Kidney tubule cell (primary cell): ENCODE data around the gene ETV5.

Experiments
- DNase-seq: peaks from one replicate; pipeline ENCODE4 v3.0.0-alpha.2; 2018; ENCODE audit warnings: low spot score

Gene ETV5

DNA sequence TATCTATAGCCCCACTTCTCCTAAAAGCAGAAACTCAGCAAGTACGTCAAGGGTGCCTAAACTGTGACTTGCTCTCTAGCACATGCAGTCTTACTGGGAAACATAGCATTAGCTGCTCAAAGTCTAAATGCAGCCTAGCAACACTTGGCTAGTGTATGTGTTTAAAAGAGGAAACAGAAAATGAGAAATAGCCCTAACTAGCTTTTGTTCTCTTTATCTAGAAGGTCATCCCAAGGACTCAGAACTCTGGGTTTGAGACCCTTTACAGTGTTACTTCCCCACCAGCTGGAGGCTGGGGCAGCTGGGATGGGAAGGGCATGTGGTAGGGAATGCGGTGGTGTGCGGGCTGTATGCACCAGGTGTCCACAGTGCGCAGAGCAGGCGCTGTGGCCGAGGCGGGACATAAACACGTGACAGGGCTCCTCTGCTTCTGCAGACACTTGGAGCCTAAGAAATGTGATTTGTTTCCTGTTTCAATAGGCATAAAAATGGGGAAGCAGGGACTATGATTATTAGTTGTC is 13.3 kb downstream of the ETV5 start:
- DNase-seq, result no peak

DNA sequence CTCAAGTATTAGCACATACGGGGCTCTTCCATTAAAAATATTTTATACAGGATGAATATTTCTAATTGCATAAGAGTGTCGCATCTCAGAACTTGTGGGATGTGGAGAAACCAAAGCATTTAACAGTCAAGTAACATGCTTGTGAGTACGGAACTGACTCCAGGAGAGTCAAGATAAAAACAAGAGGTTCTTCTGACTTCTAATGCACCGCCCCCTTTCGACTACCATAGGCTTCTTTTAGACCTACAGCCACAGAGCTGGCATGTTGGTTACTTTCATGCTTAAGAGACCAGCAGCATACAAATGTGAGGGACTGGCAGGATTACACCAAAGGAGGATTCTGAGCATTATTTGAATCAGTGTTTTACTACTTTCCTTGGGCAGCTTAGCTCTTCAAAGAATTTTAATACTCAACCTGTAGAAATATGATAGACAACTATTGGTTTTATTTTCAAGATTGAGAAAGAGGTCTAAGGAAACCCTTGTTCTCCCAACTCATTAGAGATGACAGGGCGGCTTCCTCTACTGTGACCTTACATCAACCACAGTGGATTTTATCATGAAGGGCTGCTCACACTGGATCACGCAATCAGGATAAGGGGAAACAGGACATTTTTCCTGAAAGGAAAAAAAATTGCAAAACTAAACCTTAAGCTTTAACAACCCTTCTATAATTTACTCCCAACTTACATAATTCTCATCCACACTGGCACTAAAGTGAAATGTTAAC is 14.0 kb downstream of the ETV5 start:
- DNase-seq, result no peak

DNA sequence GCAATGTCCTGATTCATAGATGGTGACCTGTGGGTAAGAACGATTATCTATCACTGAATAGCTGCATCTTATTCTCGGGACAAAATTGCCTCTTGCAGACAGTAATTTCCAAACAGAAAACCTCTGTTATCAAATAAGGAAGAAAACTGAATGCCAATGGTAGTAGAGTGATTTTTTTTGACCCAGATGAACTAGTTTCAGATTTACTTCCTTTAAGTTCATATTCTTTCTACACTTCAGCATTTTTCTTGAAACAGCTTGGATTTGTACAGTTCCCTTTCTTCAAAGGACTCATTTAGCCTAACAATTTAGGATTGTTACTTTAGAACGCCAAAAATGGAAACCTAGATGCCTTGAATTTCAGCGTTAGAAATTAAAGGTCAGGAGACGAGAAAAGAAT is 14.6 kb downstream of the ETV5 start:
- DNase-seq, result no peak

DNA sequence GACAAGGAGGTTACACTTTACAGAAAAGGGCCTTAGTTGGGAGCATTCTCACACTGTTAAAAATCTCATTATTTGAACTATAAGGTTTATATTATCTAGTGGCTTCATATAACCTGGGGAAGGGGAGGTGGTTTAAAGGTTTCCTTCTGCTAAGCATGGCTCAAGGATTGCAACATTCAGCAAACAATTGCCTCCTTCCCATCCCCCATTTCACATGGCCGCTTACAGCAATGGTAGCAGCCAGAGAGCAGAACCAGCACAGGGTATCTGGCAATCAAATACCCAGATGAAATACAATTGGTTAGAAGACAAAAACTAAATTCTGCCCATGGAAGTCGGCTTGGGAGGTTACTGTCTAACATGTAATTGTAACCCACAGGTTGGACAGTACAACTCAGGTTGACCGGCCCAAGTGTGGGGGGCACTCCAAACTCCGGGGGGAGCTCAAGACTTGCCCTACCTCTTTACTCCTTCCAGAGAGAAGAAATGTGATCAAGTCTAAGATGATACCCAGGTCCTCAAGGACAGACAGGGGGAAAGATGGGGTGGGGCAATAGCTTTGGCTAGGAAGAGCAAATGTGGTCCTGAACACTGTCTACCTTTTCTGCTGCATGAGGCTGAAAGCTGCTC is 15.5 kb downstream of the ETV5 start:
- no peak for DNase-seq

DNA sequence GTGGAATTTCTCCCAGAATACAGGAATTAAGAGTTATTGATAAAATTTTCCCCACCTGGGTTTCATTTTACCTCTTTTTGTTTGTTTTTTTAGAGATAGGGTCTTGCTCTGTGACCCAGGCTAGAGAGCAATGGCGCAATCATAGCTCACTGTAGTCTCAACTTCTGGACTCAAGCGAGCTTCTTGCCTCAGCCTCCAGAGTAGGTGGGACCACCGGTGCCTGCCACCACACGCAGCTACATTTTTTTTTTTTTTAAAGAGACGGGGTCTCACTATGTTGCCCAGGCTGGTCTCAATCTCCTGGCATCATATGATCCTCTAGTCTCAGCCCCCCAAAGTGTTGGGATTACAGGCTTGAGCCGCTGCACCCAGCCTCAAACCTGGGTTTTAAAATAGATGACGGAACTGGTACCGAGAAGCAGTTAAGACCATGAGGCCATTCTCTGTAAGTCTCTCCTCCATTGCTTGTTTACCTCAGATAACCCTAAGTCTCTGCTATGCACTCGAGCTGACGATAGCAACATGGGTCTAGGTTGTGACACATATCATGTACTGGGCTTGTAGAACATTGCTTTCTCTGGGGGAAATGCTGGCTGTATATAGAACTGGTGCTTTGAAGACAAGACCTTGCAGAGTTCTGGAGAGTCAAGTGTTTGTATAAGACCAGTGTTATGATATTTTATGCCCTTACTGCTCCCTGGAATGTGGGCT is 16.4 kb downstream of the ETV5 start:
- no peak for DNase-seq

GRCh38 chr3:186090901-186091300 is 18.0 kb downstream of the ETV5 start:
- DNase-seq, result no peak

DNA sequence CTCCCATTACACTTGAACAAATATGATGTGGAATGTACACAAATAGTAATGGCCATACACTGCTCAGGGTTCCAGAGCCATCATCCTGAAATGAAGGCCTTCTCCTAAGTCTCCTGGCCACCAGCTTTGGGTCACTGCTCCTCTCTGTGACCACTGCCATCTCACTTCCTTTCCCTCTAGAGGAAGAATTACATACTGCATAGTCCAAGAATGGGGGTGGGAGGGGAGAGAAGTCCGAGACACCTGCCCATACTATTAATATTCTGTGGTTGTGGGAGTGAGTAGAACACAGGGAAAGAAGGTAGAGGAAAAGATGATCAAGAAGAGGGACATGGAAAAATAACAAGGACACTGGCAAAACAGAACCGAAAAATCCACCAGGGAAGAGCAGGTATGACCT is 20.6 kb downstream of the ETV5 start:
- no peak for DNase-seq

DNA sequence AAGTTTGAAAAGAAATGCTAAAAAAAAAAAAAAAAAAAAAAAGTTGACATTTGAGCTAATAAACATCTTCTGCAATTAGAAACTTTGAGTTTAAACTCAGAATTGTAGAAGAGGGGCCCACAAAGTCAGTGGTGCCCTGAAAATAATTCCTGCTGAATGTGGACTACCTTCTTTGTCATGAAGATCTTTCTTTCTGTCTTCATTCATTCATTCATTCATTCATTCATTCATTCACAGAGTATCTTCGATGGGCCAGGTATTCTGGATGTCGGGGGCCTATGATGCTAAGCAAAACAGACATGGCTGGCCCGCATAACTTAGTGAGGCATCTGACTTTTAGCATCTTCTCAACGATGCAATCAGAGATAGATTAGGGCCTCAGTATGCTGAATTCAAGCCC is 24.6 kb downstream of the ETV5 start:
- DNase-seq, result no peak

DNA sequence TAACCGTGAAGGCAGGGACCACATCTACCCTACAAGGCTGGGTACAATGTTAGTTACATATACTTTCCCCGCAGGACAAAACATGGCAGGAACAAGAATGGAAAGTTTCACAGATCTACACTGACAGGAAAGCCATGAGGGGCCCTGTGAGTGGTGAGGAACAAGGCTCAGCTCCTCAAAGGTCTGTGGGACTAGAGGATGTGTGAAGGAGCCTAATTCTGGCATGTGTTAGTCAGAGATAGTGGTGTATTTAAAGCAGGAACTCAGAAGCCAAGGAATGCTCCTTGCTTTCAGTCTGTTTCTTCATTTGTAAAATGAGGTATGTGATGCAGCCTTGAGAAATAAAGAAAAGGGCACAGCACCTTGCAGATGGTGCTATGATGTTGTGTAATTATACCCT is 25.1 kb downstream of the ETV5 start:
- no peak for DNase-seq

DNA sequence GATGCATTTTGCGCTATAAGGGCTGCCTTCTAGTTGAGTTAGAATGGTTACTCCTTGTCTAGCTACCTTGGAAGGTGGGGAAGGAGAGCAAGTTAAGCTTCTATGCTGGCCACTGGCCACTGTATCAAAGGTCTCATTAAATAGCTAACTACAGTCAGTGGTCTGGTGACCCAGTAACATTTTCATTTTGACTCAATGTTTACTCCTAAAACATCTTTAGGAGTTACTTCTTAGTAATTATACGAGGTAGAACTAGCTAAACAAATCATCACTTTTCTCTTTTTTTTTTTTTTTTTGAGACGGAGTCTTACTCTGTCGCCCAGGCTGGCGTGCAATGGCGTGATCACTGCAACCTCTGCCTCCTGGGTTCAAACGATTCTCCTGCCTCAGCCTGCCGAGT is 26.7 kb downstream of the ETV5 start:
- no peak for DNase-seq

GRCh38 chr3:186081678-186082077 is 27.2 kb downstream of the ETV5 start:
- DNase-seq, result no peak

- DNase-seq, result no peak
Observed at GRCh38 chr3:186080849-186081438, 27.9 kb downstream of the ETV5 start.

GRCh38 chr3:186079925-186080324 is 29.0 kb downstream of the ETV5 start:
- no peak for DNase-seq

- DNase-seq, result no peak
Observed at GRCh38 chr3:186077466-186077865, 31.4 kb downstream of the ETV5 start.

- no peak for DNase-seq
Observed at GRCh38 chr3:186075931-186076567, 32.8 kb downstream of the ETV5 start.

- no peak for DNase-seq
Observed at GRCh38 chr3:186075489-186075888, 33.4 kb downstream of the ETV5 start.

- DNase-seq, result no peak
Observed at GRCh38 chr3:186073641-186074040, 35.2 kb downstream of the ETV5 start.

DNA sequence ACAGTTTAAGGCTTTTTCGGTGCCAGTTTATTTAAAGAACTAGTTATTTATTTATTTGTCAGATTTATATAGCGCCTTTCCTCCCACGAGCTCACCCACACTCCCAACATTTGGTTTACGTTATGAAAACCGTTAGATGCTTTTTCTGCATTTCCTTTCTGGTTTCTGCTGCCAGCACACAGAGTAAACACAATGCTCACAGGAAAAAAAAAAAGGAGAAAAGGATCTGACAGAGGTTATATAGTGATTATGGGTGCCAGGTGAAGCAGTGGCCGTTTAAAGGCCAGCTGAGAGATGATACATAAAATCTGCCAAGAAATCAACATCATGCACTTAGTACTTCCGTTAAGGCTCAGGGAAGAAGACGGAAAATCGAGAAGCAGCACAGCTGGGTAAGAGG is 37.9 kb downstream of the ETV5 start:
- DNase-seq, result no peak

DNA sequence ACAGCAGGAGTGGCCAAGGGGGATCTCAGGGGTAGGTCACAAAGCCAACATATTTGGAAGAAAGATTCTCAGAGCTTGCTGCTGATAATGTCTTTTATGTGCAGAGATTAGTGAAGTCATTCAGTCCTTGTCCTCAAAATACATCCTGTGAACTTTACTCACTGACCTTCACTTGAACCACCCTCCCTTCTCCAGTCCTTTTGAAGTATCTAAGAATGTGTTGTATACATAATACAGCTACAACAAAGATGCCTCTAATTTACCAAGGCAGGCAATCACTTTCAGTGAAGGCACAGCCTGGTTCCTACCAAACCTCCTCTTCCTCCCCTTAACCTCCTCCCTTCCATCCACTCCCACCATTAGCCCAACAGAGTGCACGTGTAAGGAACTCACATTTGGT is 38.3 kb downstream of the ETV5 start:
- DNase-seq, result no peak

DNA sequence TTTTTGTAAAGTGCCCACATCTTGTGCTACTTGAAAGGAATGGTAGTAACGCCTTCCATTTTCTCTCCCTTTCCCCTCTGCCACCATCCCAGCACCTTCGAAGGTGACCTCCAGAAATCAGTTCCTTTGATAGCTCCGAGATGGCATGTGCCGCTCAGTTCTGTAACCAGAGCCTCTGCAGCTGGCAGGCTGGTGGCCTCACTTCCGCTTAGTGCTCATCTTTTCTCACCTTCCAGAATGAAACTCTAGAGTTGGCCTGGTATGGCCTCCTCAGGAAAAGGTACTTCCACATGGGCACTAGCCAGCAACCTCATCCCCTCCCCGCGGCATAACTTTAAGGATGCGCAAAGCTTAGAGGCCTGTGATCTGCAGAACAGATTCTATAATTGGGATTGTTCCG is 38.8 kb downstream of the ETV5 start:
- no peak for DNase-seq

GRCh38 chr3:186069199-186069598 is 39.7 kb downstream of the ETV5 start:
- no peak for DNase-seq

DNA sequence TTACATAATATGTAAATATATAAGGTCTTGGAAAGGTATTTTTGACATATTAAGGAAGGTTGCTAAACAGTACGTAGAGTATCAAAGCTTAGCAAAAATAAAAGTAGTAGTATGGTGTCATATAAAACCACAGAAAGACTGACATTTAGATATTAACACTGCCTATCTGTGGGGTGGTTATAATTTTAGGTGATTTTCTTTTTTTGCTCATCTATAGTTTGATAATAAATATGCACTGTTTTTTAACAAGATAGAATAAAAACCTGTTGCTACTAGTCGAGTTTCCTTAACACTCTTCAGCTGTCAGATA is 40.7 kb downstream of the ETV5 start:
- no peak for DNase-seq
